Breast epithelium (tissue), 3 donors: ENCODE data around the gene IL31.

Experiments
- POLR2A ChIP-seq: fragments of 450-650 bp; IDR thresholded peaks from one replicate; pipeline ENCODE4 v1.6.1; 2016; ENCODE audit warnings: antibody characterized with exemption, mild to moderate bottlenecking, moderate library complexity
- POLR2AphosphoS5 ChIP-seq, 3 donors: sonication (generic); formaldehyde crosslinking; IDR thresholded peaks; one replicate each; pipeline ENCODE4 v1.6.1; 2017; ENCODE audit warnings: antibody characterized with exemption in 3 of 3
- TF ChIP-seq, protein P1 (sequence below), 3 donors: fragments of 450-650 bp; IDR thresholded peaks; one replicate each; pipeline ENCODE4 v1.5.1; 2016 to 2017; ENCODE audit warnings: antibody characterized with exemption in 3 of 3, mild to moderate bottlenecking in 3 of 3, moderate library complexity in 3 of 3

DNA sequence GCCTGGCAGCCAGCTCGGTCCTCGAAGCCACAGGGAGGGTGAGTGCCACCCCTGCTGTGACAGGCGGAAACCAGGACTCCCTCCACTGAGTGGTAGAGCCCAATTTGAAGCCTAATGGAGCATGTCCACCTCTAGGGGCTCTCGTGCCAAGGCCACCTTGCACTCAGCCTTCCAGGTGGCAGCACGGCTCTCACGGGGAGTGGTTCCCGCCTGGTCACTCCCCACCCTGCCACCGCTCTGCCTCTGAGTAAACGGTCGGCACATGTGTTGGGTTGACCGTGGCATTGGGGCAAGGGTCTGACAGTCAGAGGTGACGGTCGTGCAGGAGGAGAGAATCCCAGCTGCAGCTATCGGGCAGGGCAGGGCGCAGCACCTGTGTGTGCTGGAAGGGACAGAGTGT, 34.8 kb downstream of the IL31 start:
- TF ChIP-seq, protein P1, sequence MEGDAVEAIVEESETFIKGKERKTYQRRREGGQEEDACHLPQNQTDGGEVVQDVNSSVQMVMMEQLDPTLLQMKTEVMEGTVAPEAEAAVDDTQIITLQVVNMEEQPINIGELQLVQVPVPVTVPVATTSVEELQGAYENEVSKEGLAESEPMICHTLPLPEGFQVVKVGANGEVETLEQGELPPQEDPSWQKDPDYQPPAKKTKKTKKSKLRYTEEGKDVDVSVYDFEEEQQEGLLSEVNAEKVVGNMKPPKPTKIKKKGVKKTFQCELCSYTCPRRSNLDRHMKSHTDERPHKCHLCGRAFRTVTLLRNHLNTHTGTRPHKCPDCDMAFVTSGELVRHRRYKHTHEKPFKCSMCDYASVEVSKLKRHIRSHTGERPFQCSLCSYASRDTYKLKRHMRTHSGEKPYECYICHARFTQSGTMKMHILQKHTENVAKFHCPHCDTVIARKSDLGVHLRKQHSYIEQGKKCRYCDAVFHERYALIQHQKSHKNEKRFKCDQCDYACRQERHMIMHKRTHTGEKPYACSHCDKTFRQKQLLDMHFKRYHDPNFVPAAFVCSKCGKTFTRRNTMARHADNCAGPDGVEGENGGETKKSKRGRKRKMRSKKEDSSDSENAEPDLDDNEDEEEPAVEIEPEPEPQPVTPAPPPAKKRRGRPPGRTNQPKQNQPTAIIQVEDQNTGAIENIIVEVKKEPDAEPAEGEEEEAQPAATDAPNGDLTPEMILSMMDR (IDR thresholded peaks at IDR 0.05) = no peak
- TF ChIP-seq POLR2A (no peak), POLR2AphosphoS5 (IDR thresholded peaks at IDR 0.05) (no peak)
